K562 (cell line): ENCODE data around the gene CD82. TPM values are rescaled to one million over a fixed set of nuclear protein-coding genes. Genes with fewer than 3 reads are reported as not detected.

Source experiments
- ARID3A ChIP-seq: IDR thresholded peaks from 2 replicates; pipeline ENCODE4 v1.6.1; 2012; ENCODE audit warnings: low read depth, low read length, improper control_type of control experiment, borderline replicate concordance
- CLOCK ChIP-seq: fragments of 250-450 bp; sonication (Bioruptor Pico); IDR thresholded peaks from 2 replicates; pipeline ENCODE4 v1.4.0; 2020; ENCODE audit warnings: mild to moderate bottlenecking, moderate library complexity, borderline replicate concordance
- CREM ChIP-seq: IDR thresholded peaks from 2 replicates; pipeline ENCODE4 v1.6.1; 2014; ENCODE audit warnings: antibody characterized with exemption, low read depth
- E2F8 ChIP-seq: fragments of 450-650 bp; IDR thresholded peaks from 2 replicates; pipeline ENCODE4 v1.7.1; 2018; ENCODE audit warnings: mild to moderate bottlenecking, low read depth; ENCODE audit not compliant: partially characterized antibody
- ELF2 ChIP-seq: fragments of 250-450 bp; sonication (Bioruptor Pico); IDR thresholded peaks from 2 replicates; pipeline ENCODE4 v1.5.0; 2021; ENCODE audit warnings: mild to moderate bottlenecking
- FIP1L1 ChIP-seq: fragments of 200-400 bp; formaldehyde crosslinking; IDR thresholded peaks from 2 replicates; pipeline ENCODE4 v1.6.1; 2018; ENCODE audit warnings: mild to moderate bottlenecking, low read depth, low read length; ENCODE audit not compliant: poor library complexity, severe bottlenecking
- GABPA ChIP-seq: fragments of 200-800 bp; sonication (Bioruptor generic); conservative IDR thresholded peaks from 2 replicates; pipeline ENCODE4 v1.6.1; 2016; ENCODE audit warnings: low read depth, missing genetic modification characterization, missing compliant biosample characterization
- HEY1 ChIP-seq: fragments of 250-450 bp; sonication (Bioruptor Pico); IDR thresholded peaks from 2 replicates; pipeline ENCODE4 v1.5.0; 2020; ENCODE audit warnings: mild to moderate bottlenecking, moderate library complexity, borderline replicate concordance
- HIVEP1 ChIP-seq: fragments of 250-450 bp; sonication (Bioruptor Pico); IDR thresholded peaks from 2 replicates; pipeline ENCODE4 v1.4.0; 2020; ENCODE audit warnings: mild to moderate bottlenecking
- HOXB6 ChIP-seq: fragments of 250-450 bp; sonication (Bioruptor Pico); IDR thresholded peaks from 2 replicates; pipeline ENCODE4 v1.5.1; 2022; ENCODE audit warnings: mild to moderate bottlenecking, borderline replicate concordance
- MTA3 ChIP-seq: fragments of 450-650 bp; formaldehyde crosslinking; IDR thresholded peaks from 2 replicates; pipeline ENCODE4 v1.6.1; 2017; ENCODE audit warnings: mild to moderate bottlenecking, borderline replicate concordance
- MXI1 ChIP-seq: IDR thresholded peaks from 2 replicates; pipeline ENCODE4 v1.6.1; 2011; ENCODE audit warnings: low read depth, mild to moderate bottlenecking, improper control_type of control experiment, low read length
- NFE2L1 ChIP-seq: fragments of 450-650 bp; IDR thresholded peaks from 2 replicates; pipeline ENCODE4 v1.6.1; 2016; ENCODE audit warnings: missing genetic modification characterization, low read depth, mild to moderate bottlenecking, missing compliant biosample characterization, moderate library complexity, borderline replicate concordance
- SLC30A9 ChIP-seq: fragments of 250-450 bp; sonication (Bioruptor Pico); IDR thresholded peaks from 2 replicates; pipeline ENCODE4 v1.8.0; 2022; ENCODE audit warnings: mild to moderate bottlenecking, moderate library complexity
- SMC3 ChIP-seq: conservative IDR thresholded peaks from 2 replicates; pipeline ENCODE4 v1.6.1; 2011; ENCODE audit warnings: low read depth, low read length, improper control_type of control experiment; ENCODE audit not compliant: insufficient read depth
- SRSF9 ChIP-seq: fragments of 200-400 bp; formaldehyde crosslinking; IDR thresholded peaks from 2 replicates; pipeline ENCODE4 v1.6.1; 2017; ENCODE audit warnings: low read depth, low read length, borderline replicate concordance
- XRCC4 ChIP-seq: IDR thresholded peaks from one replicate; pipeline ENCODE4 v1.6.1; 2011; ENCODE audit not compliant: insufficient read depth, insufficient read length; ENCODE audit errors: extremely low read depth
- ZC3H8 ChIP-seq: fragments of 450-650 bp; IDR thresholded peaks from 2 replicates; pipeline ENCODE4 v1.6.1; 2017
- ZNF143 ChIP-seq: sonication (generic); formaldehyde crosslinking; IDR thresholded peaks from 2 replicates; pipeline ENCODE4 v1.9.0; 2022; ENCODE audit warnings: mild to moderate bottlenecking, missing genetic modification reagents
- ZNF274 ChIP-seq: IDR thresholded peaks from 2 replicates; pipeline ENCODE4 v1.6.1; 2011; ENCODE audit warnings: low read depth, mild to moderate bottlenecking, low read length, moderate library complexity, borderline replicate concordance
- ZNF589 ChIP-seq: fragments of 200-800 bp; sonication (Bioruptor generic); IDR thresholded peaks from 2 replicates; pipeline ENCODE4 v1.6.1; 2016; ENCODE audit warnings: low read depth, missing genetic modification characterization, missing compliant biosample characterization
- polyA plus RNA-seq, 8 experiments: library from polyadenylated mRNA; depleted of rRNA in 4 of 8; stranded (reverse) in 5 of 8; unstranded in 3 of 8; fragments of >200 nt; fragmentation: Nextera tagmentation in 2 of 8; fragmentation: Illumina TruSeq in 1 of 8; extraction: Ambion mirVana in 2 of 8; extraction: Trizol in 1 of 8; gene quantifications; 2 replicates each; pipeline versions ENCODE4 v1.2.1 to v1.2.3, GENCODE V29; 2011 to 2014; ENCODE audit warnings: inconsistent platforms in 1 of 8, missing spikeins in 1 of 8
- total RNA-seq, 7 experiments: library from RNA; depleted of rRNA in 6 of 7; stranded (reverse); fragments of >200 nt in 6 of 7; fragmentation: Illumina TruSeq in 2 of 7; extraction: Trizol in 2 of 7; gene quantifications; 2 replicates each; pipeline versions ENCODE4 v1.2.1 to v1.2.3, GENCODE V29; 2011 to 2021; ENCODE audit warnings: low replicate concordance in 1 of 7

CD82 gene
- total and polyA plus RNA-seq, 9 of the 15 experiments (the other 6 are each of a cell fraction or from before 2014, with no cell fraction given), result 0.27 to 9.4 (median 3.0) TPM

GRCh38 chr11:44550123-44550522, 15.3 kb upstream of the CD82 start (continued):
- TF ChIP-seq ARID3A (0 out of 2 replicates have a peak, but pooled peaks have one; percentile 25), ZNF143 (CRISPR knock-in tag) (no peak), XRCC4 (no peak), HOXB6 (CRISPR knock-in tag) (no peak), GABPA (tag) (no peak), HEY1 (CRISPR knock-in tag) (no peak), SLC30A9 (CRISPR knock-in tag) (no peak), ZNF589 (CRISPR knock-in tag) (no peak), ZC3H8 (no peak), HIVEP1 (CRISPR knock-in tag) (no peak), MXI1 (no peak), MTA3 (0 out of 2 replicates have a peak, but pooled peaks have one; percentile 30), CREM (peak; percentile 46), CLOCK (CRISPR knock-in tag) (no peak), NFE2L1 (tag) (no peak), E2F8 (no peak), SRSF9 (no peak), ZNF274 (no peak), FIP1L1 (no peak), SMC3 (no peak), ELF2 (CRISPR knock-in tag) (no peak)
